Left ventricle myocardium inferior (tissue), 1 donor: ENCODE data around the gene SPATA31C1. TPM values are rescaled to one million over a fixed set of nuclear protein-coding genes. Genes with fewer than 3 reads are reported as not detected.

Source experiments
- DNase-seq: peaks from one replicate; pipeline ENCODE4 v3.0.0-alpha.2; 2020
- H3K27ac ChIP-seq: fragments of 200-600 bp; replicated peaks from 2 replicates; pipeline ENCODE4 v1.8.0; 2021
- H3K27me3 ChIP-seq: fragments of 200-600 bp; 2 replicates; pipeline ENCODE4 v1.8.0; 2021; ENCODE audit warnings: low read depth
- H3K36me3 ChIP-seq: fragments of 200-600 bp; 2 replicates; pipeline ENCODE4 v1.8.0; 2021
- H3K4me1 ChIP-seq: fragments of 200-600 bp; 2 replicates; pipeline ENCODE4 v1.8.0; 2021
- H3K4me3 ChIP-seq: fragments of 200-600 bp; 2 replicates; pipeline ENCODE4 v1.8.0; 2021; ENCODE audit warnings: mild to moderate bottlenecking, moderate library complexity
- H3K9me3 ChIP-seq: fragments of 200-600 bp; replicated peaks from 2 replicates; pipeline ENCODE4 v1.8.0; 2021
- intact Hi-C: fragments of 100-400 bp; cut with micrococcal nuclease; formaldehyde crosslinking; loops from one replicate; pipeline ENCODE4 v1.11.0; 2022
- total RNA-seq: library from RNA; stranded (reverse); fragmentation: NEBNext Ultra II Directional; extraction: Animal tissue kit (Norgen Biotek cat#: 25700); gene quantifications from one replicate; pipeline ENCODE4 v1.2.1, GENCODE V29; 2021
- TF ChIP-seq, protein P1 (sequence below): fragments of 200-600 bp; IDR thresholded peaks from 2 replicates; pipeline ENCODE4 v1.8.0; 2021; ENCODE audit warnings: antibody characterized with exemption, mild to moderate bottlenecking, borderline replicate concordance
- donor health status: DM: no; HTN: yes; CAD: no; lungs with severe emphysema.

SPATA31C1 gene
- total RNA-seq, 1 donor from 2014 or later = not detected

DNA sequence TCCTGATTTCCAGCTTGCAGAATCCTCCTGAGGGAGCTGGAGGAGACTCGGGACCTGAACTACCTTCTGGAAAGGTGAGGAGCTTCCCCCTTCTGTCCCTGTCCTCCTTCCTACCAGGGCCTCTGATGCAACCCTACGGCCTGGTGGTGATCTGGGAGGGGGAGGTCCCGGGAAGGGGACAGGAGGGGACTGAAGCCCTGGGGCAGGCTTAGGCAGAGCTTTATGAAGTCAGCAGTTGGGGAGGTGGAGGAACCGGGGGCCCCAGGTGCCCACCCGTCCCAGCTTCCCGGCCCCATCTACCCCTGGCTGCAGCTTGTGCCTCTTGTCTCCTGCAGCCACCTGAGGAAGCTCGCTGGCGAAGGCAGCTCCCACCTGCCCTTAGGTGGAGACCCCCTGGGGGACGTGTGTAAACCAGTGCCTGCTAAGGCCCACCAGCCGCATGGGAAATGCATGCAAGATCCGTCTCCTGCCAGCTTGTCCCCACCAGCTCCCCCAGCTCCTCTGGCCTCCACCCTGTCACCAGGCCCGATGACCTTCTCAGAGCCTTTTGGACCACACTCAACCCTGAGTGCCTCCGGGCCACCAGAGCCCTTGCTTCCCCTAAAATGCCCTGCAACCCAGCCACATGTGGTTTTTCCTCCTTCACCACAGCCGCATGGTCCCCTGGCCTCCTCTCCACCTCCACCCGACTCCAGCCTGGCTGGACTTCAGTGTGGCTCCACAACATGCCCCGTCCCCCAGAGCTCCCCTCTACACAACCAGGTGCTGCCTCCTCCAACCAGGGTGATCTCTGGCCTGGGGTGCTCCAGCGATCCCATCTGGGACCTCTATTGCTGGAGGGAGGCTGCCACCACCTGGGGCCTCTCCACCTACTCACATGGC is 32.9 kb upstream of the SPATA31C1 start:
- TF ChIP-seq, protein P1, sequence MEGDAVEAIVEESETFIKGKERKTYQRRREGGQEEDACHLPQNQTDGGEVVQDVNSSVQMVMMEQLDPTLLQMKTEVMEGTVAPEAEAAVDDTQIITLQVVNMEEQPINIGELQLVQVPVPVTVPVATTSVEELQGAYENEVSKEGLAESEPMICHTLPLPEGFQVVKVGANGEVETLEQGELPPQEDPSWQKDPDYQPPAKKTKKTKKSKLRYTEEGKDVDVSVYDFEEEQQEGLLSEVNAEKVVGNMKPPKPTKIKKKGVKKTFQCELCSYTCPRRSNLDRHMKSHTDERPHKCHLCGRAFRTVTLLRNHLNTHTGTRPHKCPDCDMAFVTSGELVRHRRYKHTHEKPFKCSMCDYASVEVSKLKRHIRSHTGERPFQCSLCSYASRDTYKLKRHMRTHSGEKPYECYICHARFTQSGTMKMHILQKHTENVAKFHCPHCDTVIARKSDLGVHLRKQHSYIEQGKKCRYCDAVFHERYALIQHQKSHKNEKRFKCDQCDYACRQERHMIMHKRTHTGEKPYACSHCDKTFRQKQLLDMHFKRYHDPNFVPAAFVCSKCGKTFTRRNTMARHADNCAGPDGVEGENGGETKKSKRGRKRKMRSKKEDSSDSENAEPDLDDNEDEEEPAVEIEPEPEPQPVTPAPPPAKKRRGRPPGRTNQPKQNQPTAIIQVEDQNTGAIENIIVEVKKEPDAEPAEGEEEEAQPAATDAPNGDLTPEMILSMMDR = no peak
- Histone ChIP-seq H3K4me1 (no peaks in the 10 kb centered on the region), H3K27me3 (peaks cover 47% of the 10 kb centered on the region), H3K9me3 (no peaks in the 10 kb centered on the region), H3K36me3 (no peaks in the 10 kb centered on the region), H3K4me3 (no peak overlapping the region), H3K27ac (no peak overlapping the region)
- DNase-seq = no peak
- intact Hi-C loops = no loop called here

DNA sequence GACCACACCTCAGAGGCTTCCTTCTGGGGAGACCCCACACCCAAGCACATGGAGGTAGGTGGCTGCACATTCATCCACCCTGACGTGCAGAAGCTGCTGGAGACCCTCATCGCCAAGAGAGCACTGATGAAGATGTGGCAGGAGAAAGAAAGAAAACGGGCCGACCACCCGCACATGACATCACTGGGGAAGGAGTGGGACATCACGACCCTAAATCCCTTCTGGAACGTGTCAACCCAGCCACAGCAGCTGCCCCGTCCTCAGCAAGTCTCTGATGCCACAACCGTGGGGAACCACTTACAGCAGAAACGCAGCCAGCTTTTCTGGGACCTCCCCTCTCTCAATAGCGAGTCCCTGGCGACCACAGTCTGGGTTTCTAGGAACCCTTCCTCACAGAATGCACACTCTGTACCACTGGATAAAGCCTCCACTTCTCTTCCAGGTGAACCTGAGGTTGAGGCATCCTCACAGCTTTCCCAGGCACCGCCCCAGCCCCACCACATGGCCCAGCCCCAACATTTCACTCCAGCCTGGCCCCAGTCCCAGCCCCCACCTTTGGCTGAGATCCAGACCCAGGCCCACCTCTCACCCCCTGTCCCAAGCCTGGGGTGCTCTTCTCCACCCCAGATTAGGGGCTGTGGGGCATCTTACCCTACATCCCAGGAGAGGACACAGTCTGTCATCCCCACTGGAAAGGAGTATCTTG is 32.1 kb upstream of the SPATA31C1 start:
- no peak for DNase-seq
- TF ChIP-seq, protein P1 = no peak
- Histone ChIP-seq H3K36me3 (no peaks in the 10 kb centered on the region), H3K27ac (no peak overlapping the region), H3K4me1 (no peaks in the 10 kb centered on the region), H3K4me3 (no peak overlapping the region), H3K9me3 (no peaks in the 10 kb centered on the region), H3K27me3 (peaks cover 48% of the 10 kb centered on the region)
- intact Hi-C loops = no loop called here

DNA sequence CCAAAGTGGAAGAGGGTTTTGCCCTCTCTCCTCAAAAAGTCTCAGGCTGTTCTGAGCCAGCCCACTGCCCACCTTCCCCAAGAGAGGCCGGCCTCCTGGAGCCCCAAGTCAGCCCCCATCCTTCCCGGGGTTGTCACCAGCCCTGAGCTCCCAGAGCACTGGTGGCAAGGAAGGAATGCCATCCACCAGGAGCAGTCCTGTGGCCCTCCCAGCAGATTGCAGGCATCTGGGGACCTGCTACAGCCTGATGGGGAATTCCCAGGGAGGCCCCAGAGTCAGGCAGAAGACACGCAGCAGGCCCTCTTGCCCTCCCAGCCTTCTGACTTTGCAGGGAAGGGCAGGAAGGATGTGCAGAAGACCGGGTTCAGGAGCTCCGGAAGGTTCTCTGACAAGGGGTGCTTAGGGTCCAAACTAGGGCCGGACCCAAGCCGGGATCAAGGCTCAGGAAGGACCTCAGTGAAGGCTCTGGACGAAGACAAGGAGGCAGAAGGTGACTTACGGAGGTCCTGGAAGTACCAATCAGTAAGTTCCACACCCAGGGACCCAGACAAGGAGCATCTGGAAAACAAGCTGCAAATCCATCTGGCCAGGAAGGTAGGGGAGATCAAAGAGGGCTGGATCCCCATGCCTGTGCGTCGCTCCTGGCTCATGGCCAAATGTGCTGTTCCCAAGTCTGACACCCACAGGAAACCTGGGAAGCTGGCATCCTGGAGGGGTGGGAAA is 31.4 kb upstream of the SPATA31C1 start:
- TF ChIP-seq, protein P1 = no peak
- intact Hi-C loops = no loop called here
- Histone ChIP-seq H3K27ac (no peak overlapping the region), H3K9me3 (no peaks in the 10 kb centered on the region), H3K27me3 (peaks cover 48% of the 10 kb centered on the region), H3K4me3 (no peak overlapping the region), H3K36me3 (no peaks in the 10 kb centered on the region), H3K4me1 (no peaks in the 10 kb centered on the region)
- DNase-seq = no peak

DNA sequence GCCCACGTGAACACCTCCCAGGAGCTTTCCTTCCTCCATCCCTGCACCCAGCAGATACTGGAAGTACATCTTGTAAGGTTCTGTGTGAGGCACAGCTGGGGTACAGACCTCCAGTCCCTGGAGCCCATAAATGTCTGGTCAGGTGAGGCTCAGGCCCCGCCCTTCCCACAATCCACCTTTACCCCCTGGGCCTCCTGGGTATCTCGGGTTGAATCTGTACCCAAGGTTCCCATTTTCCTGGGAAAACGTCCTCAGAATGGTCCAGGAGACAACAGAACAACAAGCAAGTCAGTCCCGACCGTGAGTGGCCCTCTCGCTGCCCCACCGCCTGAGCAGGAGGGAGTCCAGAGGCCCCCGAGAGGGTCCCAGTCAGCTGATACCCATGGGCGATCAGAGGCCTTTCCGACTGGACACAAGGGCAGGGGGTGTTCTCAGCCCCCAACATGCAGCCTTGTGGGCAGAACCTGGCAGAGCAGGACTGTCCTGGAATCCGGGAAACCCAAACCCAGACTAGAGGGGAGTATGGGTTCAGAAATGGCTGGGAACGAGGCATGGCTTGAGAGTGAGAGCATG is 30.7 kb upstream of the SPATA31C1 start:
- intact Hi-C loops = no loop called here

More for the DNA sequence above, 30.7 kb upstream of the SPATA31C1 start:
- DNase-seq = no peak
- H3K4me1 ChIP-seq = no peaks in the 10 kb centered on the region
- H3K36me3 ChIP-seq = no peaks in the 10 kb centered on the region
- TF ChIP-seq, protein P1 = no peak
- H3K9me3 ChIP-seq = no peaks in the 10 kb centered on the region
- H3K4me3 ChIP-seq = no peak overlapping the region
- H3K27me3 ChIP-seq = peaks cover 48% of the 10 kb centered on the region
- no peak overlapping the region for H3K27ac ChIP-seq
